ENCODE measurements around the gene EEF1A1.

EEF1A1 gene

DNA sequence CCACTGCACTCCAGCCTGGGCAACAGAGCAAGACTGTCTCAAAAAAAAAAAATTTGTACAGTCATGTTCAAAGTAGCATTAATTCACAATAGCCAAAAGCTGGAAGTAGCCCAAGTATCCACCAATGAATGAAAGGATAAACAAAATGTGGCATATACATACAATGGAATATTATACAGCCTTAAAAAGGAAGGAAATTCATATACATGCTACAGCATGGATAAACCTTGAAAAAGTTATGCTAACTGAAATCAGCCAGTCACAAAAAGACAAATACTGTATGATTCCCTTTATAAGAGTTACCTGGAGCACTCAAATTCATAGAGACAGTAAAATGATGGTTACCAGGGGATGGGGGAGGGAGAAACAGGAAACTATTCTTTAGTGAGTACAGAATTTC is 15.7 kb downstream of the EEF1A1 start:
- no peak for DNase-seq (ENCODE audit: low spot score)

DNA sequence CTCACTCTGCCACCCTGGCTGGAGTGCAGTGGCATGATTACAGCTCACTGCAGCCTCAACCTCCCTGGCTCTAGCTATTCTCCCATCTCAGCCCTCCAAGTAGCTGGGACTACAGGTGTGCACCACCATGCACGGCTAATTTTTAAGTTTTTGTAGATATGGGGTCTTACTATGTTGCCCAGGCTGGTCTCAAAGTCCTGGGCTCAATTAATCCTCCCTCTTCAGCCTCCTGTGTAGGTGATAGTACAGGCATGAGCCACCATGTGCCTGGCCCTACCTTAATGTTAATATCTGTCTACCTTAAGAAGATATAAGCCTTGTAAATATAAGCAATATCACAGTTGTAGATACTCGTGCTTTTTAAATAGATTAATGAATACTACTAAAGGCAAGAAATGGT is 16.7 kb downstream of the EEF1A1 start:
- no peak for DNase-seq (ENCODE audit: low spot score)

DNA sequence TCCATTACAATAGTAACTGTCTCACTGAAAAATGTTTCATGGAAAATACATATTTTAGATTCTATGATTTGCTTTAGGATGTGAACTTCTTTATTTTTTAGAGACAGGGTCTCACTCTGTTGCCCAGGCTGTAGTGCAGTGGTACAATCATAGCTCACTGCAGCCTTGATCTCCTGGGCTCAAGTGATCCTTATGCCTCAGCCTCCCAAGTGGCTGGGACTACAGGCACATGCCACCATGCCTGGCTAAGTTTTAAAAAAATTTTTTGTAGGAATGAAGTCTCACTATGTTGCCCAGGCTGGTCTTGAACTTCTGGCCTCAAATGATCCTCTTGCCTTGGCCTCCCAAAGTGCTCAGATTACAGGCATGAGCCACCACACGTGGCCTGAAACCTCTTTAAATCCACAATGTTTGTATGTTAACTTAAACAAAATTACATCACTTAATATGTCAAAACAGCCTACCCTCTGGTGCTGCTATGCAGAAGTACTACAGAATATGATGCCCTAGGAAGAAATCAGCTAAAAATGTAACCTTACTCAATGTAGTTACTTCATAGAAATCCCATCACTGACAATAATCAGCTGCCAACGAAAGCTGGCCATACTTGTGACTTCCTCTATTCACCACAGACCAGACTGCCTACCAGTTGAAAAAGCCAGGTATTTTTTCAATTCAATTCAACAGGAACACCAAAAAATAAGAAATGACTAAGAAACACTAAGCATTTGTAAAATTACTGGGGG is 17.6 kb downstream of the EEF1A1 start:
- DNase-seq (ENCODE audit: low spot score): no peak

DNA sequence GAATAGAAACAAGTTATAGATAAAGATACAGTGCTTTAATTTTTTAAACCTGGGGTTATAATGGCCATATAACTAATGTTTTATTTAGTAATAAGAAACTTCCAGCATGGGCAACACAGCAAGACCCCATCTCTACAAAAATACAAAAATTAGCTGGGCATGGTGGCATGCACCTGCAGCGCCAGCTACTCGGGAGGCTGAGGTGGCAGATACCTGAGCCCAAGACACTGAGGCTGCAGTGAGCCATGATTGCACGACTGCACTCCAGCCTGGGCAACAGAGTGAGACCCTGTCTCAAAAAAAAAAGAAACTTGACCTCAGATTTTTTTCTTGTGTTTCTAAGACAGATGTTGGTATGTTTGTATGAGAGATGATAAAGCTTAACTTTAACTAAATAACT is 22.9 kb downstream of the EEF1A1 start:
- DNase-seq (ENCODE audit: low spot score): no peak

DNA sequence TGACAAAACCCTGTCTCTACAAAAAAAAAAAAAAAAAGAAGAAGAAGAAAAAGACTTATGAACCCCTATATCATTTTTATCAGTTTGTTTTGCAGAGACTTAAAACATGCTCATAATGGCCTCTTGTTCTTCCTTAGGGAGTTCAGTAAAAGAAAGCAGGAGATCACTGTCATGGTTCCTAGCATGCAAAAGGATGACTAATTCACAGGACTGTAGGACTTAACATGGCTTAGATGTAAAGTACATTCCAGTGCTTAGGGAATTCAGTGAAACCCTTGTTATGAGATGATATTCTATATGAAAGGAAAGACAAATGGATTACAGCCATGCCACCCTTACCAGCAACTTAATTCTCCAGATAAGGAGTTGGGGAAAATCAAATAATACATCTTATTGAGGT is 29.5 kb downstream of the EEF1A1 start:
- no peak for DNase-seq (ENCODE audit: low spot score)

DNA sequence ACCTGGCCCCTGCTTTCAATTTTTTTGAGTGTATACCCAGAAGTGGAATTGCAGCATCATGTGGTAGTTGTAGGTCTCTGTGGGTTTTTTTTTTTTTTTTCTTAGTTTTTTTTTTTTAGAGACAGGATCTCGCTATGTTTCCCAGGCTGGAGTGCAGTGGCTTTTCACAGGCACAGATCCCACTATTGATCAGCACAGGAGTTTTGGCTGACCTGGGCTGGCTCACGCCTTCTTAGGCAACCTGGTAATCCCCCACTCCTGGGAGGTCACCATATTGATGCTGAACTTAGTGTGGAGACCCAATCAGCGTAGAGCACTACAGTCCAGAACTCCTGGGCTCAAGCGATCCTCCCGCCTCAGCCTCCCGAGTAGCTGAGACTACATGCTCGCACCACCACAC is 33.4 kb downstream of the EEF1A1 start:
- DNase-seq (ENCODE audit: low spot score): no peak

DNA sequence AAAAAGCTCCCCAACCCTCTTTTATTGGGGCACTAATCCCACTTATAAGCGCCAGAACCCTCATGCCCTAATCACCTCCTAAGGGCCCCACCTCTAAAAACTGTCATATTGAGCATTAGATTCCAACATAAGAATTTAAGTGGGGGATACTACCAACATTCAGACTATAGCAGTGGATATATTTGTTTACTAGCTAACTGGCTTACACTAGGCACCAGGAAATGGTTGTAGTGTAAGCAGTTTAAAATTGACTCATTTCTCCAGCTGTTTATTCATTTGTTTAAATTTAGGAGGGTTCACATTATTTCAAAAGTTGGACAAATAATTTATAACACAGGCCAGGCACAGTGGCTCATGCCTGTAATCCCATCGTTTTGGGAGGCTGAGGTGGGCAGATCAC is 36.4 kb downstream of the EEF1A1 start:
- no peak for DNase-seq (ENCODE audit: low spot score)

DNA sequence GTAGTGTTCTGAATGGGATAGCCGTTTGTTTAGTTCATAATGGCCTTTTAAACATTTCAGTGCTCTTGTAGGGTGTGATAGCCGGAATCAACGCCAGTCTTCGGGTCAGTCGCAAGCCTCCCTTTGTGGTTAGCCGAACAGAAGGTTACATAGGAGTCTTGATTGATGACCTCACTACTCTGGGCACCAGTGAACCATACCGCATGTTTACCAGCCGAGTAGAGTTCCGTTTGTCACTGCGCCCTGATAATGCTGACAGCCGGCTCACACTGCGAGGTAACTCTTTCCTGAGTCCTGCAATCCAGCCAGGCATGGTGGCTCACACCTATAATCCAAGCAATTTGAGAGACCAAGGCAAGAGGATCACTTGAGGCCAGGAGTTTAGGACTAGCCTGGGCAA is 38.9 kb downstream of the EEF1A1 start:
- no peak for DNase-seq (ENCODE audit: low spot score)

DNA sequence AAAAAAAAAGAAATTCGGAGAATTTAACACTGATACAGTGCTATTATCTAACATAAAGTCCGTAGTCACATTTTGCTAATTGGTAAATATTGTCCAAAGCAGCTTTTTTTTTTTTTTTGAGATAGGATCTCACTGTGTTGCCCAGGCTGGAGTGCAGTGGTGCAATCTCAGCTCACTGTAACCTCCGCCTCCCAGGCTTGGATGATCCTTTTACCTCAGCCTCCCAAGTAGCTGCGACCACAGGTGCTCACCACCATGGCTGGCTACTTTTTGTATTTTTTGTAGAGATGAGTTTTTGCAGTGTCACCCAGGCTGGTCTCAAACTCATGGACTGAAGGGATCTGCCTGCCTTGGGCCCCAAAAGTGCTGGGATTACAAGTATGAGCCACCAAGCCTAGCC is 43.4 kb downstream of the EEF1A1 start:
- DNase-seq (ENCODE audit: low spot score): no peak

DNA sequence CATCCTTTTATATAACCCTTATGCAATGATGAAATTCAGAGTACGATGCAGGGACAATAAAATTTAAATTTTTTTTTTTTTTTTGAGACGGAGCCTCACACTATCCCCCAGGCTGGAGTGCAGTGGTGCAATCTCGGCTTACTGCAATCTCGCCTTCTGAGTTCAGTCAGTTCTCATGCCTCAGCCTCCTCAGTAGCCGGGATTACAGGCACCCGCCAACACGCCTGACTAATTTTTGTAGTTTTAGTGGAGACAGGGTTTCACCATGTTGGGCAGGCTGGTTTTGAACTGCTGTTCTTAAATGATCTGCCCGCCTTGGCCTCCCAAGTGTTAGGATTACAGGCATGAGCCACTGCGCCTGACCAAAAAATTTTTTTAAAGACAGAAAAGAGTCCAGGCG is 44.1 kb downstream of the EEF1A1 start:
- no peak for DNase-seq (ENCODE audit: low spot score)

DNA sequence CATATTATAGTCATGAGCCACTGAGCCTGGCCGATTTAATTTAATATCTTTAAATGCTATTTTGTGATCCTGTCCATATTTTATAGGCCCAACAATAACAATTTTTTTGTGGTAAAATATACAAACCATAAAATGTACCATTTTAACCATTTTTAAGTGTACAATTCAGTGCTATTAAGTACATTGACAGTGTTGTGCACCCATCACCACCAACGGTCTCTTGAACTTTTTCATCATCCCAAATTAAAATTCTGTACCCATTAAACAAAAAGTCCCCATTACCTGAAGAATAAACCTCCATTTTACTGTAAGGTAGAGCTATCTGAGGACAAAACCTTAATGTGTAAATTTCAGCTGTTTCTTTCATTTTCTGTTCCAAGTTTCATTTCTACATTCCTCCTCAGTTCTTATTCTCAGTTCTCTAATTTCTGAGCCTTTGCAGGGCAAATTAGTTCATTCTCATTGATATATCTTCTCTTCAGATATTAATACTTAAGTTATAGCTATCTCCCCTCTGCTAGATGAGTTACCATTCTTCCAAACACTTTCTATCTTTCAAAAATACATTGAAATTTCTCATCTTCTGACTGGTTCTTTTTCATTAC is 49.0 kb downstream of the EEF1A1 start:
- DNase-seq (ENCODE audit: low spot score): no peak
